ENCODE measurements around the gene TUT7.
"Not testable (repeated sequence)": the region's sequence is repeated elsewhere in the genome, so short reads cannot be mapped to it uniquely, and the experiment has no call there.

TUT7 gene

GRCh38 chr9:86354011-86354817, at the start of gene TUT7:
TUT7 (minus strand) TSS chr9:86354410; CDS start chr9:86353199, 1,211 bp downstream.
- DNase-seq, result peak; percentile 95

- DNase-seq, result no peak
These were observed 48.4 kb upstream of the TUT7 start for GRCh38 chr9:86402591-86402990.

- DNase-seq, result no peak
These were observed 42.2 kb upstream of the TUT7 start for GRCh38 chr9:86396412-86396811.

GRCh38 chr9:86390184-86390583, 36.0 kb upstream of the TUT7 start:
- DNase-seq, result not testable (repeated sequence)

GRCh38 chr9:86389628-86390027, 35.4 kb upstream of the TUT7 start:
- no peak for DNase-seq

- no peak for DNase-seq
These were observed 33.2 kb upstream of the TUT7 start for GRCh38 chr9:86387376-86387775.

GRCh38 chr9:86383000-86383399, 28.8 kb upstream of the TUT7 start:
- not testable (repeated sequence) for DNase-seq

GRCh38 chr9:86376016-86376415, 21.8 kb upstream of the TUT7 start:
- DNase-seq, result no peak

GRCh38 chr9:86369810-86370209, 15.6 kb upstream of the TUT7 start:
- DNase-seq, result no peak

- no peak for DNase-seq
These were observed 14.8 kb upstream of the TUT7 start for GRCh38 chr9:86368871-86369521.

- DNase-seq, result no peak
These were observed 7.0 kb upstream of the TUT7 start for GRCh38 chr9:86361176-86361575.

- no peak for DNase-seq
These were observed 5.1 kb upstream of the TUT7 start for GRCh38 chr9:86359151-86359879.

- no peak for DNase-seq
These were observed 3.0 kb upstream of the TUT7 start for GRCh38 chr9:86356871-86357866.

- no peak for DNase-seq
These were observed 1.6 kb upstream of the TUT7 start for GRCh38 chr9:86355814-86356213.

GRCh38 chr9:86354818-86355309, 654 bp upstream of the TUT7 start:
- no peak for DNase-seq

- no peak for DNase-seq
These were observed 577 bp downstream of the TUT7 start for GRCh38 chr9:86353655-86354010.

- DNase-seq, result no peak
These were observed 1.7 kb downstream of the TUT7 start for GRCh38 chr9:86352440-86353077.

GRCh38 chr9:86351880-86352279, 2.3 kb downstream of the TUT7 start:
- no peak for DNase-seq

- no peak for DNase-seq
These were observed 4.0 kb downstream of the TUT7 start for GRCh38 chr9:86350006-86350760.

GRCh38 chr9:86349271-86349670, 4.9 kb downstream of the TUT7 start:
- DNase-seq, result no peak

- DNase-seq, result no peak
These were observed 6.2 kb downstream of the TUT7 start for GRCh38 chr9:86347991-86348390.
